ENCODE data around the gene ANGPTL3. TPM values are rescaled to one million over a fixed set of nuclear protein-coding genes. Genes with fewer than 3 reads are reported as not detected.
"Not testable (repeated sequence)": the region's sequence is repeated elsewhere in the genome, so short reads cannot be mapped to it uniquely, and the experiment has no call there.

The ANGPTL3 gene
- total and polyA plus RNA-seq, 10 of the 15 experiments (the other 5 are each of a cell fraction or from before 2014, with no cell fraction given): 0.05 to 0.15 (median 0.07) TPM; not detected in 7

GRCh38 chr1:62567182-62567581 is 30.1 kb upstream of the ANGPTL3 start:
- CTCF ChIA-PET; H3K4me1 ChIP-seq (ENCODE audit: control insufficient read depth, insufficient read depth, low read length); H3K4me2 ChIP-seq (ENCODE audit: control insufficient read depth, insufficient read depth); H3K27ac ChIP-seq (ENCODE audit: control insufficient read depth, insufficient read depth); BruUV-seq (replicated peaks); H3K36me3 ChIP-seq (ENCODE audit: control insufficient read depth in 2 of 2, insufficient read depth in 2 of 2, low read length in 1 of 2); H4K20me1 ChIP-seq (ENCODE audit: control insufficient read depth, insufficient read depth); H3K79me2 ChIP-seq (ENCODE audit: control insufficient read depth, insufficient read depth, low read length); DNase-seq (ENCODE audit: low read depth, low spot score); ATAC-seq; intact Hi-C loops (cut with micrococcal nuclease; ENCODE audit: unreplicated experiment); H3K9ac ChIP-seq (ENCODE audit: control insufficient read depth, insufficient read depth, low read length); in situ Hi-C loops (cut with MboI); FAIRE-seq; RAD21 ChIA-PET (ENCODE audit: unreplicated experiment); H3K27me3 ChIP-seq (replicated peaks in 1 of 2; ENCODE audit: control insufficient read depth in 2 of 2, insufficient read depth in 2 of 2, low read length in 1 of 2); H3K4me3 ChIP-seq; H3K9me3 ChIP-seq (replicated peaks; ENCODE audit: control insufficient read depth, insufficient read depth, low read length); H2AFZ ChIP-seq (ENCODE audit: control insufficient read depth, low read depth, low read length): not testable (repeated sequence)
- 100% methylated on average over 1 of the region's 1 CpG for WGBS (ENCODE audit: insufficient coverage, insufficient replicate concordance, low lambda C conversion rate, missing lambda C conversion rate)
- ChIA-PET POLR2A (interaction anchor here (0.6 kb wide), 1 partner anchor 14 kb away, joined by 3 read pairs; no protein-coding TSS in a partner anchor), SMC1A (ENCODE audit: uncharacterized antibody, unreplicated experiment) (interaction anchor here (0.9 to 2.9 kb wide), 2 partner anchors 46 to 78 kb away, joined by 3 to 6 read pairs; no protein-coding TSS in a partner anchor)

GRCh38 chr1:62567926-62568325 is 29.4 kb upstream of the ANGPTL3 start:
- H4K20me1 ChIP-seq (ENCODE audit: control insufficient read depth, insufficient read depth); FAIRE-seq; intact Hi-C loops (cut with micrococcal nuclease; ENCODE audit: unreplicated experiment); H3K4me2 ChIP-seq (ENCODE audit: control insufficient read depth, insufficient read depth); H3K36me3 ChIP-seq (ENCODE audit: control insufficient read depth in 2 of 2, insufficient read depth in 2 of 2, low read length in 1 of 2); H3K4me1 ChIP-seq (ENCODE audit: control insufficient read depth, insufficient read depth, low read length); H2AFZ ChIP-seq (ENCODE audit: control insufficient read depth, low read depth, low read length); BruUV-seq (replicated peaks); ATAC-seq; POLR2A ChIA-PET; H3K4me3 ChIP-seq; in situ Hi-C loops (cut with MboI); H3K79me2 ChIP-seq (ENCODE audit: control insufficient read depth, insufficient read depth, low read length); DNase-seq (ENCODE audit: low read depth, low spot score); H3K9me3 ChIP-seq (replicated peaks; ENCODE audit: control insufficient read depth, insufficient read depth, low read length); H3K27ac ChIP-seq (ENCODE audit: control insufficient read depth, insufficient read depth); H3K9ac ChIP-seq (ENCODE audit: control insufficient read depth, insufficient read depth, low read length); H3K27me3 ChIP-seq (replicated peaks in 1 of 2; ENCODE audit: control insufficient read depth in 2 of 2, insufficient read depth in 2 of 2, low read length in 1 of 2): not testable (repeated sequence)
- 0% methylated on average over 1 of the region's 1 CpG for WGBS (ENCODE audit: insufficient coverage, insufficient replicate concordance, low lambda C conversion rate, missing lambda C conversion rate)
- RAD21 ChIA-PET (ENCODE audit: unreplicated experiment): interaction anchor here (0.7 kb wide), 1 partner anchor 54 kb away, joined by 3 read pairs; no protein-coding TSS in a partner anchor
- SMC1A ChIA-PET (ENCODE audit: uncharacterized antibody, unreplicated experiment): interaction anchor here (0.9 to 2.9 kb wide), 2 partner anchors 46 to 79 kb away, joined by 3 to 6 read pairs; no protein-coding TSS in a partner anchor
- CTCF ChIA-PET: interaction anchor here (0.6 kb wide), 1 partner anchor 63 kb away, joined by 4 read pairs; no protein-coding TSS in a partner anchor

- H3K4me1 ChIP-seq (ENCODE audit: control insufficient read depth, insufficient read depth, low read length); H3K4me3 ChIP-seq; H3K36me3 ChIP-seq (ENCODE audit: control insufficient read depth in 2 of 2, insufficient read depth in 2 of 2, low read length in 1 of 2); FAIRE-seq; H4K20me1 ChIP-seq (ENCODE audit: control insufficient read depth, insufficient read depth); CTCF ChIA-PET; DNase-seq (ENCODE audit: low read depth, low spot score); BruUV-seq (replicated peaks); H2AFZ ChIP-seq (ENCODE audit: control insufficient read depth, low read depth, low read length); H3K27ac ChIP-seq (ENCODE audit: control insufficient read depth, insufficient read depth); H3K27me3 ChIP-seq (replicated peaks in 1 of 2; ENCODE audit: control insufficient read depth in 2 of 2, insufficient read depth in 2 of 2, low read length in 1 of 2); H3K9me3 ChIP-seq (replicated peaks; ENCODE audit: control insufficient read depth, insufficient read depth, low read length); intact Hi-C loops (cut with micrococcal nuclease; ENCODE audit: unreplicated experiment); H3K9ac ChIP-seq (ENCODE audit: control insufficient read depth, insufficient read depth, low read length); POLR2A ChIA-PET; SMC1A ChIA-PET (ENCODE audit: uncharacterized antibody, unreplicated experiment); in situ Hi-C loops (cut with MboI); RAD21 ChIA-PET (ENCODE audit: unreplicated experiment); ATAC-seq; H3K79me2 ChIP-seq (ENCODE audit: control insufficient read depth, insufficient read depth, low read length); H3K4me2 ChIP-seq (ENCODE audit: control insufficient read depth, insufficient read depth): not testable (repeated sequence)
- 96% methylated on average over 4 of the region's 4 CpGs for WGBS (ENCODE audit: insufficient coverage, insufficient replicate concordance, low lambda C conversion rate, missing lambda C conversion rate)
Measured at GRCh38 chr1:62571517-62571916, 25.8 kb upstream of the ANGPTL3 start.

Measured in GM12878 (cell line).